AML-193 (cell line): ENCODE data around the gene TDO2.

ENCODE experiments used
- DNase-seq, 2 experiments: peaks; one replicate each; lab custom pipeline; 2025; lab: John Stamatoyannopoulos, UW

The TDO2 gene

GRCh38 chr4:155954118-155954685 is 50.7 kb downstream of the TDO2 start:
- DNase-seq = no peak

GRCh38 chr4:155954939-155955338 is 51.4 kb downstream of the TDO2 start:
- no peak for DNase-seq

GRCh38 chr4:155956461-155956860 is 53.0 kb downstream of the TDO2 start:
- DNase-seq = no peak

GRCh38 chr4:155959417-155959816 is 55.9 kb downstream of the TDO2 start:
- no peak for DNase-seq

DNA sequence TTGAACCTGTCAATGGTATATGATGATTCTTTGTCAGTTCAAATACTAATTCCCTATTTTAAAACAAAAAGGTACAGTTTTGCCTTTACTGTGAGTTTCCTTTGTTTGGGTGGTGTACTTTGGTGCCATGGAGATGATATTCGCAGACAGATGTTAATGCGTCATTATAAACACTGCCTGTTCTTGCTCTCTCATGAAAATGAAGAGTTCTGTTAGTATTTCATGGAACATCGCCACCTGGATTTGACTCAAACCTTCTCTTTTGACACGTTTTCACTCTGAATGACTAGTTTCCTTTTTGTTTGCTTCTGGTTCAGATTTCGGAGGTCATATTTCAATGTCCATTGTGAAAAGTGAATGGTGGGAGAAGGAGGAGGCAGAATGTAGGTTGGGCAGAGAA is 57.0 kb downstream of the TDO2 start:
- DNase-seq = no peak

DNA sequence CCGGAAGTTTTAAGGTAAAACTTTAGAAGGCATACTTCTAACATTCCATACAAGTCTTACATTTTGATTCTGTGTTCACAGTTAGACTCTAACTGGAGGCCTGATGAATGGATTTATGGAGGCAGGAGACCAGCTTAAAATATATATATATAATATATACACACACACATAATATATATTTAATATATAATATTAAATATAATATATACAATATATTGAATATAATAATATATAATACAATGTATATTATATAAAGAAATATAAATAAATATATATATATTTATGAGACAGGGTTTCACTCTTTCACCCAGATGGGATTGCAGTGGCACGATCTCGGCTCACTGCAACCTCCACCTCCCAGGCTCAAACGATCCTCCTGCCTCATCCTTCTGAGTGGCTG is 58.1 kb downstream of the TDO2 start:
- no peak for DNase-seq

DNA sequence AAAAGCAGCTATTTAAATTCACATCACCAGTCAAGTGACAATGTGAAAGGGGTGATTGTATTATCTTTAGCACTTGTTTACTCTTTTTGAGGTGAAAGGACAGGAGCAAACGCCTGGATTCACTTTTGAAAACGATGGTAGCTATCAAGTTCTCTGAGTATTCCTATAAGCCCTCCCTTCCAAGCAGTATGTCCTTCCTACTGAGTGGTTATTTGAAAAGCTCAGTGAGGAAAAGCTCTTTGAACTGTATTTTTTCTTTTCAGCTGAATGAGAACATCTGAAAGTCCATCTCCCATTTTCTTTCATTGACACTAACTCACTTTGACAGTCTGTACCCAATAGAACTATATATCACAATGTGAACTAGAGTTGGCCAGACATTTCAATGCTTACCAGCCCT is 59.3 kb downstream of the TDO2 start:
- DNase-seq = no peak

DNA sequence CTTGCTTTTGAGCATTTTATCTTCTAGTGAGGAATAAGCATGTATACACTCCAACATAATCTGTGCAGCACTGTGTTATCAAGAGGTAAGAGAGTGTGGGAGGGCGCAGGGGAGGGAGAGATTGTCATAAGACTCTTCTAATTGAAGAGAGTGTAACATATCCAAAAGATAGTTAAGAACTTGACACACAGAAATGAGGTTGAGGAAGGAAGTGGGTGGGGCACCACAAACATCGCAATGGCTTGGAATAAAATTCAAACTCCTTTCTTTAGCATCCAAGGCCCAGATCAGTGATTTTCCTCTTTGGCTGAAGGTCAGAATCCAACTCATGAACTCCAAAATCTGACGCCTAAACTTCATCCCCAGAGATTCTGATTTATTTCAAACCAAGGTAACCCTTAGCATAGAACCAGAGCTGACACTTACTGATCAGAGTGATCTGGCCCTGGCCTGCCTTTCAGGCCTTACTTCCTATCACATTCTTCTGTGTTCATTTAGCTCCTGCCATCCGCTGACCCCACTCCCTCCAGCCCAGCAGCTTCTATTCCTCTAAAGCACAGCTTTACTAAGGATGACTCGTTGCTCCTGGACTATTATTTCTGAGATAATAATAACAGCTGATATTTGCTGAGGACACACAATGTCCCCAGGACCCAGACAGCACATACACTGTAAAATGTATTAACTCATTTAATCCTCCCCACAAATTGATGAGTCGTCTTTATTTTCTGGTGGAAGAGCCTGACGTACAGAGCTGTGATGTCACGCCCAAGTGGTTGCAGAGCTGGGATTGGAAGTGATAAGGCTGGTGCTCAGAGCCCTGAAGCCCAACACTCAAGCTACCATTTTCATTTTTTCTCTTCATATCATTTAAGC is 60.8 kb downstream of the TDO2 start:
- no peak for DNase-seq

- no peak for DNase-seq
Measured at GRCh38 chr4:155966171-155966570, 62.7 kb downstream of the TDO2 start.

GRCh38 chr4:155966731-155967395 is 63.4 kb downstream of the TDO2 start:
- DNase-seq = no peak
